Osteocyte (in vitro differentiated cells): Measurements from ENCODE around the gene ACAN. TPM values are rescaled to one million over a fixed set of nuclear protein-coding genes. Genes with fewer than 3 reads are reported as not detected.

Experiments used
- DNase-seq: peaks from one replicate; pipeline ENCODE4 v3.0.0; 2021; ENCODE audit warnings: mixed read lengths; ENCODE audit not compliant: unreplicated experiment; ENCODE audit errors: extremely low spot score
- H3K27ac Mint-ChIP-seq: one replicate; pipeline ENCODE4 v1.8.0; 2021; ENCODE audit warnings: mild to moderate bottlenecking, mixed read lengths; ENCODE audit not compliant: unreplicated experiment
- H3K27me3 Mint-ChIP-seq: one replicate; pipeline ENCODE4 v1.8.0; 2021; ENCODE audit warnings: mixed read lengths; ENCODE audit not compliant: unreplicated experiment
- H3K36me3 Mint-ChIP-seq: one replicate; pipeline ENCODE4 v1.8.0; 2021; ENCODE audit warnings: mixed read lengths; ENCODE audit not compliant: unreplicated experiment
- H3K4me1 Mint-ChIP-seq: one replicate; pipeline ENCODE4 v1.8.0; 2021; ENCODE audit warnings: mixed read lengths; ENCODE audit not compliant: unreplicated experiment
- H3K4me3 Mint-ChIP-seq: one replicate; pipeline ENCODE4 v1.8.0; 2021; ENCODE audit warnings: mild to moderate bottlenecking, moderate library complexity, mixed read lengths; ENCODE audit not compliant: unreplicated experiment
- H3K9me3 Mint-ChIP-seq: one replicate; pipeline ENCODE4 v1.8.0; 2021; ENCODE audit warnings: mixed read lengths; ENCODE audit not compliant: unreplicated experiment
- total RNA-seq: library from RNA; stranded (reverse); gene quantifications from 2 replicates; pipeline ENCODE4 v1.2.1, GENCODE V29; 2021
- TF ChIP-seq, protein P1 (sequence below): fragments of 200-600 bp; sonication (generic); IDR thresholded peaks from 2 replicates; pipeline ENCODE4 v1.5.0; 2021; ENCODE audit warnings: antibody characterized with exemption, mild to moderate bottlenecking, moderate library complexity

The ACAN gene
- total RNA-seq, 1 donor from 2014 or later = 11.6 TPM

GRCh38 chr15:88838667-88839066, 35.4 kb downstream of the ACAN start:
- peaks cover 8% of the 10 kb centered on the region for H3K4me1 Mint-ChIP-seq
- no peak overlapping the region for H3K4me3 Mint-ChIP-seq
- peaks cover 3% of the 10 kb centered on the region for H3K36me3 Mint-ChIP-seq
- no peak overlapping the region for H3K27ac Mint-ChIP-seq
- no peak for DNase-seq
- H3K27me3 Mint-ChIP-seq = no peaks in the 10 kb centered on the region
- TF ChIP-seq, protein P1, sequence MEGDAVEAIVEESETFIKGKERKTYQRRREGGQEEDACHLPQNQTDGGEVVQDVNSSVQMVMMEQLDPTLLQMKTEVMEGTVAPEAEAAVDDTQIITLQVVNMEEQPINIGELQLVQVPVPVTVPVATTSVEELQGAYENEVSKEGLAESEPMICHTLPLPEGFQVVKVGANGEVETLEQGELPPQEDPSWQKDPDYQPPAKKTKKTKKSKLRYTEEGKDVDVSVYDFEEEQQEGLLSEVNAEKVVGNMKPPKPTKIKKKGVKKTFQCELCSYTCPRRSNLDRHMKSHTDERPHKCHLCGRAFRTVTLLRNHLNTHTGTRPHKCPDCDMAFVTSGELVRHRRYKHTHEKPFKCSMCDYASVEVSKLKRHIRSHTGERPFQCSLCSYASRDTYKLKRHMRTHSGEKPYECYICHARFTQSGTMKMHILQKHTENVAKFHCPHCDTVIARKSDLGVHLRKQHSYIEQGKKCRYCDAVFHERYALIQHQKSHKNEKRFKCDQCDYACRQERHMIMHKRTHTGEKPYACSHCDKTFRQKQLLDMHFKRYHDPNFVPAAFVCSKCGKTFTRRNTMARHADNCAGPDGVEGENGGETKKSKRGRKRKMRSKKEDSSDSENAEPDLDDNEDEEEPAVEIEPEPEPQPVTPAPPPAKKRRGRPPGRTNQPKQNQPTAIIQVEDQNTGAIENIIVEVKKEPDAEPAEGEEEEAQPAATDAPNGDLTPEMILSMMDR = no peak
- H3K9me3 Mint-ChIP-seq = no peaks in the 10 kb centered on the region

- TF ChIP-seq, protein P1 = no peak
- no peaks in the 10 kb centered on the region for H3K9me3 Mint-ChIP-seq
- DNase-seq = no peak
- no peak overlapping the region for H3K27ac Mint-ChIP-seq
- H3K4me1 Mint-ChIP-seq = peaks cover 4% of the 10 kb centered on the region
- no peak overlapping the region for H3K4me3 Mint-ChIP-seq
- H3K36me3 Mint-ChIP-seq = peaks cover 3% of the 10 kb centered on the region
- H3K27me3 Mint-ChIP-seq = no peaks in the 10 kb centered on the region
Observed at GRCh38 chr15:88839146-88839545, 35.9 kb downstream of the ACAN start.

GRCh38 chr15:88839961-88840360, 36.7 kb downstream of the ACAN start:
- Mint-ChIP-seq H3K27me3 (no peaks in the 10 kb centered on the region), H3K4me1 (no peaks in the 10 kb centered on the region), H3K36me3 (peaks cover 3% of the 10 kb centered on the region), H3K27ac (no peak overlapping the region), H3K9me3 (no peaks in the 10 kb centered on the region), H3K4me3 (no peak overlapping the region)
- TF ChIP-seq, protein P1 = no peak
- no peak for DNase-seq

DNA sequence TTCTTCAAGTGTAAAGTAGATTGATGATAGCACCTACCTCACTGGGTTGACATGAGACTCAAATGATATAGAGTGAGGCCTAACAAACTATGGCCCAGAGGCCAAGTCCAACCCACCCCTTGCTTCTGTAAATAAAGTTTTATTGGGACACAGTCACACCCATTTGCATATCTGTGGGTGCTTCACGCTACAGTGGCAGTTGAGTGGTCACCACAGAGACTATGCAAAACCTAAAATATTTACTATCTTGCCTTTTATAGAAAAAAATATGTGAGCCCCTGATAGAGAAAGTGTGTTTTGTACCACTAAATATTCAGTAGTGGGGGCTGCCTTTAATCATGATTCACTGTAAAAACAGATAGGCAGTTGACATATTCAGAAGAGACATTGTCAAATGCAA, 38.0 kb downstream of the ACAN start:
- Mint-ChIP-seq H3K27me3 (no peaks in the 10 kb centered on the region), H3K4me3 (no peak overlapping the region), H3K9me3 (no peaks in the 10 kb centered on the region), H3K4me1 (no peaks in the 10 kb centered on the region), H3K27ac (no peak overlapping the region), H3K36me3 (peaks cover 3% of the 10 kb centered on the region)
- no peak for DNase-seq
- TF ChIP-seq, protein P1 = no peak

DNA sequence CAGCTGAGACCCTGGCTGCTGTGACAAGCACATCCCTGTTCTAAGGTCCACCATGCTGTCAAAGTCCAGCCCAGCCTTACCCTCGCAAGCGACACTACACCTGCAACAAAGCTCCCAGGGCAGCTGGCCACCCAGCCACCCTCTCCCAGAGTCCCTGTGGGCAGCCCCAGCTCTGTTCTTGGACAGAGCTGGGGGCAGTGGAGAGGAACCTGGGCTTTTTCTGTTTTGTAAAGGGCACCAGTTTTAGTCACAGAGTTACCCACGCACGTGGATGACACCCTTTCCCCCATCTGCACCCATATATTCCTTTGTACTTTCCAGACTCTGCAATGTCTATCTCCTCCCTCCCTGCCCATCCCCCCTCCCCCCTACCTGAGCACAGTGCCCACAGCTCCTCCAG, 38.9 kb downstream of the ACAN start:
- no peaks in the 10 kb centered on the region for H3K4me1 Mint-ChIP-seq
- no peak overlapping the region for H3K27ac Mint-ChIP-seq
- peaks cover 3% of the 10 kb centered on the region for H3K36me3 Mint-ChIP-seq
- no peaks in the 10 kb centered on the region for H3K27me3 Mint-ChIP-seq
- no peak for DNase-seq
- H3K9me3 Mint-ChIP-seq = no peaks in the 10 kb centered on the region
- H3K4me3 Mint-ChIP-seq = no peak overlapping the region
- TF ChIP-seq, protein P1 = no peak
